B cell (primary cell): ENCODE results near the gene CTPS1. TPM values are rescaled to one million over a fixed set of nuclear protein-coding genes. Genes with fewer than 3 reads are reported as not detected.

Source experiments
- ATAC-seq: fragments of 200-7000 bp; cut with Tn5 transposase; one replicate; pipeline ENCODE4 v1.10.0; 2021; ENCODE audit warnings: low read depth, mild to moderate bottlenecking, moderate number of reproducible peaks, moderate library complexity
- CTCF ChIA-PET: fragments of 350-600 bp; sonication (Branson Sonifier 250); formaldehyde crosslinking; loops from one replicate; lab custom pipeline; 2021; ENCODE audit warnings: antibody characterized with exemption, inconsistent platforms; lab: Charles Lee
- POLR2A ChIA-PET: fragments of 350-600 bp; sonication (Branson Sonifier 250); formaldehyde crosslinking; loops from one replicate; lab custom pipeline; 2021; ENCODE audit warnings: antibody characterized with exemption; lab: Charles Lee
- DNase-seq: peaks from one replicate; pipeline ENCODE4 v3.0.0; 2013
- H2AFZ ChIP-seq: 2 replicates; pipeline ENCODE4 v1.6.1; 2012; ENCODE audit warnings: mild to moderate bottlenecking, low read depth, low read length; ENCODE audit not compliant: insufficient read depth, poor library complexity, severe bottlenecking
- H3K27ac ChIP-seq, 2 donors: 1 replicate in 1 of 2; 2 replicates in 1 of 2; pipeline ENCODE4 v1.5.1; 2012 to 2013; ENCODE audit warnings: low read length in 2 of 2, mild to moderate bottlenecking in 2 of 2, moderate library complexity in 1 of 2
- H3K27me3 ChIP-seq, 4 experiments: fragments of 200-600 bp in 1 of 4; sonication (generic) in 1 of 4; replicated peaks in 1 of 4; 1 replicate in 2 of 4; 2 replicates in 2 of 4; pipeline versions ENCODE4 v1.6.1 to v1.7.0; 2013 to 2016; ENCODE audit warnings: low read length in 3 of 4, mild to moderate bottlenecking in 2 of 4, mixed read lengths in 1 of 4, moderate library complexity in 1 of 4; ENCODE audit not compliant: insufficient read depth in 4 of 4, control insufficient read depth in 3 of 4; ENCODE audit errors: control extremely low read depth in 1 of 4
- H3K36me3 ChIP-seq, 2 experiments: replicated peaks in 1 of 2; 1 replicate in 1 of 2; 2 replicates in 1 of 2; pipeline versions ENCODE4 v1.6.1 to v1.7.1; 2013; ENCODE audit warnings: low read length in 1 of 2; ENCODE audit not compliant: insufficient read depth in 2 of 2, control insufficient read depth in 1 of 2; ENCODE audit errors: control extremely low read depth in 1 of 2, extremely low read depth in 1 of 2
- H3K4me1 ChIP-seq, 2 donors: fragments of 200-600 bp in 1 of 2; sonication (generic) in 1 of 2; 1 replicate in 1 of 2; 2 replicates in 1 of 2; pipeline versions ENCODE4 v1.5.1 to v1.6.1; 2013 to 2017; ENCODE audit warnings: low read length in 2 of 2; ENCODE audit not compliant: control insufficient read depth in 2 of 2, insufficient read depth in 2 of 2
- H3K4me2 ChIP-seq: replicated peaks from 2 replicates; pipeline ENCODE3; 2012; ENCODE audit warnings: mild to moderate bottlenecking, low read depth, low read length; ENCODE audit not compliant: poor library complexity, severe bottlenecking
- H3K4me3 ChIP-seq, 5 experiments: fragments of 200-600 bp in 1 of 5; sonication (generic) in 1 of 5; 1 replicate in 3 of 5; 2 replicates in 2 of 5; pipeline versions ENCODE4 v1.5.1 to v1.7.0; 2011 to 2016; ENCODE audit warnings: low read length in 4 of 5, mild to moderate bottlenecking in 4 of 5, low read depth in 2 of 5, control low read depth in 1 of 5, moderate library complexity in 1 of 5; ENCODE audit not compliant: insufficient read depth in 1 of 5; ENCODE audit errors: control extremely low read depth in 1 of 5, extremely low read depth in 1 of 5
- H3K79me2 ChIP-seq: fragments of 200-600 bp; sonication (generic); one replicate; pipeline ENCODE4 v1.6.0; 2016; ENCODE audit warnings: low read length; ENCODE audit not compliant: control insufficient read depth, insufficient read depth
- H3K9ac ChIP-seq: fragments of 200-600 bp; sonication (generic); 2 replicates; pipeline ENCODE4 v1.6.1; 2017; ENCODE audit warnings: mild to moderate bottlenecking, low read length, moderate library complexity
- H3K9me3 ChIP-seq, 3 donors: one replicate each; pipeline versions ENCODE4 v1.6.1 to v1.7.1; 2013; ENCODE audit warnings: low read length in 2 of 3; ENCODE audit not compliant: control insufficient read depth in 2 of 3, insufficient read depth in 1 of 3; ENCODE audit errors: control extremely low read depth in 1 of 3
- H4K20me1 ChIP-seq: 2 replicates; pipeline ENCODE4 v1.6.0; 2012; ENCODE audit warnings: mild to moderate bottlenecking, low read length; ENCODE audit not compliant: insufficient read depth, control insufficient read depth, poor library complexity, severe bottlenecking
- H3K27ac Mint-ChIP-seq: one replicate; pipeline ENCODE4 v1.8.0; 2021; ENCODE audit warnings: mixed read lengths
- H3K27me3 Mint-ChIP-seq: one replicate; pipeline ENCODE4 v1.8.0; 2021; ENCODE audit warnings: mixed read lengths
- H3K4me1 Mint-ChIP-seq: one replicate; pipeline ENCODE4 v1.8.0; 2021; ENCODE audit warnings: mixed read lengths
- H3K4me3 Mint-ChIP-seq: one replicate; pipeline ENCODE4 v1.8.0; 2021; ENCODE audit warnings: mixed read lengths
- H3K9me3 Mint-ChIP-seq: one replicate; pipeline ENCODE4 v1.8.0; 2022; ENCODE audit warnings: mixed read lengths; ENCODE audit not compliant: insufficient read depth
- CTCF ChIP-seq: fragments of 200-600 bp; IDR thresholded peaks from one replicate; pipeline ENCODE4 v1.8.0; 2022; ENCODE audit warnings: antibody characterized with exemption, mild to moderate bottlenecking
- EZH2 ChIP-seq: IDR thresholded peaks from 2 replicates; pipeline ENCODE4 v1.6.1; 2012; ENCODE audit warnings: borderline replicate concordance, low read depth, mild to moderate bottlenecking, moderate library complexity, low read length; ENCODE audit not compliant: insufficient read depth, poor library complexity, severe bottlenecking
- WGBS: methylation state at CpG from one replicate; pipeline ENCODE4 v1.1.5; 2013; ENCODE audit warnings: missing lambda C conversion rate; ENCODE audit not compliant: insufficient coverage; 5-methylcytosine and 5-hydroxymethylcytosine counted together
- intact Hi-C: fragments of 100-400 bp; cut with micrococcal nuclease; formaldehyde crosslinking; loops from one replicate; pipeline ENCODE4 v1.10.0; 2022
- polyA plus RNA-seq: library from polyadenylated mRNA; depleted of rRNA; stranded (reverse); fragments of >200 nt; gene quantifications from 2 replicates; pipeline ENCODE4 v1.2.3, GENCODE V29; 2012
- total RNA-seq, 2 donors: library from RNA; stranded (reverse); fragments of 120-200 nt in 1 of 2; gene quantifications; 1 replicate in 1 of 2; 2 replicates in 1 of 2; pipeline versions ENCODE4 v1.2.3 to v1.2.4, GENCODE V29; 2013 to 2022

CTPS1 gene
- total and polyA plus RNA-seq, 2 donors (not counting 1 experiment from before 2014, with no cell fraction given): 9.2 to 17.9 TPM

GRCh38 chr1:41051022-41051421, 71.5 kb downstream of the CTPS1 start:
- Histone ChIP-seq H3K4me1 (peaks cover 0 to 4% of the 10 kb centered on the region in 2 donors), H3K27ac (no peak overlapping the region), H4K20me1 (no peaks in the 10 kb centered on the region), H3K36me3 (peaks cover 2 to 17% of the 10 kb centered on the region in 2 experiments), H2AFZ (no peak overlapping the region), H3K9me3 (no peaks in the 10 kb centered on the region), H3K4me3 (no peak overlapping the region), H3K4me2 (no peak overlapping the region), H3K9ac (no peak overlapping the region), H3K27me3 (no peaks in the 10 kb centered on the region), H3K79me2 (no peaks in the 10 kb centered on the region)
- no peaks in the 10 kb centered on the region for H3K27me3 Mint-ChIP-seq
- DNase-seq: no peak
- ATAC-seq: no peak
- H3K9me3 Mint-ChIP-seq: no peaks in the 10 kb centered on the region
- H3K27ac Mint-ChIP-seq: no peak overlapping the region
- no CpG with 5 or more reads among the region's 1 CpG for whole genome bisulfite sequencing
- no peak overlapping the region for H3K4me3 Mint-ChIP-seq
- TF ChIP-seq EZH2 (no peak), CTCF (no peak)
- intact Hi-C loops: no loop called here
- H3K4me1 Mint-ChIP-seq: peaks cover 6% of the 10 kb centered on the region
- POLR2A ChIA-PET: no interaction called here
- CTCF ChIA-PET: no interaction called here

- Mint-ChIP-seq H3K9me3 (no peaks in the 10 kb centered on the region), H3K27me3 (no peaks in the 10 kb centered on the region), H3K27ac (peak overlapping the region; percentile 59), H3K4me1 (peaks cover 6% of the 10 kb centered on the region), H3K4me3 (no peak overlapping the region)
- intact Hi-C loops: no loop called here
- no peaks in the 10 kb centered on the region for H3K79me2 ChIP-seq
- H3K9ac ChIP-seq: no peak overlapping the region
- TF ChIP-seq EZH2: no peak
- no peak for TF ChIP-seq CTCF
- H3K4me1 ChIP-seq: peaks cover 0 to 4% of the 10 kb centered on the region in 2 donors
- no peak overlapping the region for H2AFZ ChIP-seq
- peaks cover 2 to 8% of the 10 kb centered on the region in 2 experiments for H3K36me3 ChIP-seq
- H3K4me3 ChIP-seq: no peak overlapping the region
- CTCF ChIA-PET: no interaction called here
- no peaks in the 10 kb centered on the region for H4K20me1 ChIP-seq
- H3K4me2 ChIP-seq: no peak overlapping the region
- H3K9me3 ChIP-seq: no peaks in the 10 kb centered on the region
- POLR2A ChIA-PET: no interaction called here
- no peaks in the 10 kb centered on the region for H3K27me3 ChIP-seq
- no peak for DNase-seq
- no peak overlapping the region for H3K27ac ChIP-seq
- ATAC-seq: no peak
- WGBS: 60% methylated on average over 1 of the region's 2 CpGs
Measured at GRCh38 chr1:41053316-41053715, 73.8 kb downstream of the CTPS1 start.
